Keratinocyte (primary cell): ENCODE measurements around the gene TXN.
"Not testable (repeated sequence)": the region's sequence is repeated elsewhere in the genome, so short reads cannot be mapped to it uniquely, and the experiment has no call there.

Experiments
- EZH2 ChIP-seq: IDR thresholded peaks from one replicate; pipeline ENCODE4 v1.6.1; 2012; ENCODE audit warnings: inconsistent platforms, mild to moderate bottlenecking, low read length, moderate library complexity
- TF ChIP-seq, protein P1 (sequence below), 3 experiments: IDR thresholded peaks in 1 of 3; conservative IDR thresholded peaks in 1 of 3; optimal IDR thresholded peaks in 1 of 3; 2 replicates in 2 of 3; 3 replicates in 1 of 3; pipeline versions ENCODE3 to v1.5.1; 2011; ENCODE audit warnings: low read length in 3 of 3, mild to moderate bottlenecking in 3 of 3, moderate library complexity in 2 of 3, control low read depth in 1 of 3, inconsistent platforms in 1 of 3; ENCODE audit not compliant: insufficient read depth in 2 of 3; ENCODE audit errors: extremely low read depth in 1 of 3

DNA sequence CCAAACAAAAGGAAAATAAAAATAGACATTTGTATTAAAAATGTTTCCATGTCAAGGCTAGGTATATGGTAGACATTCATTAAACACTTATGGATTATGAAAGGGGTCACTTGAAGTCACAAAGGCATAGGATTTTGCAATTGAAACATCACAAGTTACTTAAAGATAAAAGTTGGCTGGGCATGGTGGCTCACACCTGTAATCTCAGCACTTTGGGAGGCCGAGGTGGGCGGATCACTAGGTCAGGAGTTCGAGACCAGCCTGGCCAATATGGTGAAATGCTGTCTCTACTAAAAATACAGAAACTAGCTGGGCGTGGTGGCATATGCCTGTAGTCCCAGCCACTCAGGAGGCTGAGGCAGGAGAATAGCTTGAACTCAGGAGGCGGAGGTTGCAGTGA is 4.5 kb downstream of the TXN start:
- TF ChIP-seq EZH2: not testable (repeated sequence)
- TF ChIP-seq, protein P1, sequence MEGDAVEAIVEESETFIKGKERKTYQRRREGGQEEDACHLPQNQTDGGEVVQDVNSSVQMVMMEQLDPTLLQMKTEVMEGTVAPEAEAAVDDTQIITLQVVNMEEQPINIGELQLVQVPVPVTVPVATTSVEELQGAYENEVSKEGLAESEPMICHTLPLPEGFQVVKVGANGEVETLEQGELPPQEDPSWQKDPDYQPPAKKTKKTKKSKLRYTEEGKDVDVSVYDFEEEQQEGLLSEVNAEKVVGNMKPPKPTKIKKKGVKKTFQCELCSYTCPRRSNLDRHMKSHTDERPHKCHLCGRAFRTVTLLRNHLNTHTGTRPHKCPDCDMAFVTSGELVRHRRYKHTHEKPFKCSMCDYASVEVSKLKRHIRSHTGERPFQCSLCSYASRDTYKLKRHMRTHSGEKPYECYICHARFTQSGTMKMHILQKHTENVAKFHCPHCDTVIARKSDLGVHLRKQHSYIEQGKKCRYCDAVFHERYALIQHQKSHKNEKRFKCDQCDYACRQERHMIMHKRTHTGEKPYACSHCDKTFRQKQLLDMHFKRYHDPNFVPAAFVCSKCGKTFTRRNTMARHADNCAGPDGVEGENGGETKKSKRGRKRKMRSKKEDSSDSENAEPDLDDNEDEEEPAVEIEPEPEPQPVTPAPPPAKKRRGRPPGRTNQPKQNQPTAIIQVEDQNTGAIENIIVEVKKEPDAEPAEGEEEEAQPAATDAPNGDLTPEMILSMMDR (optimal IDR thresholded peaks at IDR 0.05 in 1 of 3, IDR thresholded peaks at IDR 0.05 in 1 of 3, conservative IDR thresholded peaks at IDR 0.05 in 1 of 3; ENCODE audit: extremely low read depth in 1 of 3, insufficient read depth in 2 of 3, low read length in 3 of 3): not testable (repeated sequence)
